A549 (cell line): ENCODE measurements around the gene SLC39A11.

Source experiments
- BHLHE40 ChIP-seq: IDR thresholded peaks from 2 replicates; pipeline ENCODE4 v1.6.1; 2012; ENCODE audit warnings: low read depth, low read length, inconsistent platforms
- CEBPB ChIP-seq, 2 experiments: fragments of >200 bp in 1 of 2; sonication (Bioruptor Twin) in 1 of 2; formaldehyde crosslinking in 1 of 2; IDR thresholded peaks; 2 replicates each; pipeline ENCODE4 v1.6.1; 2012 to 2016
- CTCF ChIP-seq: fragments of >200 bp; sonication (Bioruptor Twin); formaldehyde crosslinking; IDR thresholded peaks from 3 replicates; pipeline ENCODE4 v1.5.1; 2016
- EP300 ChIP-seq, 2 experiments: fragments of >200 bp; sonication (Bioruptor Twin); formaldehyde crosslinking; IDR thresholded peaks; 2 replicates in 1 of 2; 3 replicates in 1 of 2; pipeline ENCODE4 v1.6.1; 2016 to 2017
- JUNB ChIP-seq: fragments of >200 bp; sonication (Bioruptor Twin); formaldehyde crosslinking; IDR thresholded peaks from 2 replicates; pipeline ENCODE4 v1.6.1; 2016
- KDM1A ChIP-seq: fragments of 200-600 bp; sonication (generic); IDR thresholded peaks from 2 replicates; pipeline ENCODE4 v1.6.1; 2016; ENCODE audit warnings: low read depth, mild to moderate bottlenecking
- MAFK ChIP-seq: fragments of 450-650 bp; IDR thresholded peaks from 2 replicates; pipeline ENCODE4 v1.6.1; 2014; ENCODE audit not compliant: partially characterized antibody
- POLR2A ChIP-seq: IDR thresholded peaks from 2 replicates; pipeline ENCODE4 v1.6.1; 2012; ENCODE audit warnings: mild to moderate bottlenecking, low read length
- REST ChIP-seq: fragments of 200-600 bp; sonication (generic); IDR thresholded peaks from 2 replicates; pipeline ENCODE4 v1.6.1; 2016; ENCODE audit warnings: antibody characterized with exemption, mild to moderate bottlenecking, moderate library complexity
- ZFP36 ChIP-seq: fragments of 450-650 bp; IDR thresholded peaks from 2 replicates; pipeline ENCODE4 v1.6.1; 2014; ENCODE audit warnings: borderline replicate concordance; ENCODE audit not compliant: partially characterized antibody

GRCh38 chr17:73030995-73031394 lies 61.5 kb downstream of the SLC39A11 start:
- TF ChIP-seq KDM1A: no peak
- TF ChIP-seq CTCF: no peak
- no peak for TF ChIP-seq REST
- no peak for TF ChIP-seq JUNB
- no peak for TF ChIP-seq POLR2A
- TF ChIP-seq EP300 (IDR thresholded peaks at IDR 0.05): no peak
- TF ChIP-seq ZFP36: no peak
- TF ChIP-seq CEBPB (IDR thresholded peaks at IDR 0.05): no peak
- TF ChIP-seq MAFK: no peak
- no peak for TF ChIP-seq BHLHE40
